Osteocyte (in vitro differentiated cells): Measurements from ENCODE around the gene KRTAP10-6. TPM values are rescaled to one million over a fixed set of nuclear protein-coding genes. Genes with fewer than 3 reads are reported as not detected.

Source experiments
- DNase-seq: peaks from one replicate; pipeline ENCODE4 v3.0.0; 2021; ENCODE audit warnings: mixed read lengths; ENCODE audit not compliant: unreplicated experiment; ENCODE audit errors: extremely low spot score
- H3K27ac Mint-ChIP-seq: one replicate; pipeline ENCODE4 v1.8.0; 2021; ENCODE audit warnings: mild to moderate bottlenecking, mixed read lengths; ENCODE audit not compliant: unreplicated experiment
- H3K27me3 Mint-ChIP-seq: one replicate; pipeline ENCODE4 v1.8.0; 2021; ENCODE audit warnings: mixed read lengths; ENCODE audit not compliant: unreplicated experiment
- H3K36me3 Mint-ChIP-seq: one replicate; pipeline ENCODE4 v1.8.0; 2021; ENCODE audit warnings: mixed read lengths; ENCODE audit not compliant: unreplicated experiment
- H3K4me1 Mint-ChIP-seq: one replicate; pipeline ENCODE4 v1.8.0; 2021; ENCODE audit warnings: mixed read lengths; ENCODE audit not compliant: unreplicated experiment
- H3K4me3 Mint-ChIP-seq: one replicate; pipeline ENCODE4 v1.8.0; 2021; ENCODE audit warnings: mild to moderate bottlenecking, moderate library complexity, mixed read lengths; ENCODE audit not compliant: unreplicated experiment
- H3K9me3 Mint-ChIP-seq: one replicate; pipeline ENCODE4 v1.8.0; 2021; ENCODE audit warnings: mixed read lengths; ENCODE audit not compliant: unreplicated experiment
- CTCF ChIP-seq: fragments of 200-600 bp; sonication (generic); IDR thresholded peaks from 2 replicates; pipeline ENCODE4 v1.5.0; 2021; ENCODE audit warnings: antibody characterized with exemption, mild to moderate bottlenecking, moderate library complexity
- total RNA-seq: library from RNA; stranded (reverse); gene quantifications from 2 replicates; pipeline ENCODE4 v1.2.1, GENCODE V29; 2021

Gene KRTAP10-6
- total RNA-seq, 1 donor from 2014 or later: not detected

- DNase-seq: peak; percentile 82
- Mint-ChIP-seq H3K9me3 (peaks cover 15% of the 10 kb centered on the region), H3K36me3 (no peaks in the 10 kb centered on the region), H3K27ac (no peak overlapping the region), H3K4me3 (no peak overlapping the region), H3K4me1 (no peaks in the 10 kb centered on the region), H3K27me3 (peaks cover 11% of the 10 kb centered on the region)
- no peak for TF ChIP-seq CTCF
Measured at GRCh38 chr21:44616591-44616926, 24.3 kb upstream of the KRTAP10-6 start.

GRCh38 chr21:44615911-44616590, 23.7 kb upstream of the KRTAP10-6 start:
- TF ChIP-seq CTCF: no peak
- no peak overlapping the region for H3K4me3 Mint-ChIP-seq
- no peaks in the 10 kb centered on the region for H3K4me1 Mint-ChIP-seq
- peaks cover 19% of the 10 kb centered on the region for H3K9me3 Mint-ChIP-seq
- H3K27me3 Mint-ChIP-seq: peaks cover 11% of the 10 kb centered on the region
- no peaks in the 10 kb centered on the region for H3K36me3 Mint-ChIP-seq
- H3K27ac Mint-ChIP-seq: no peak overlapping the region
- peak; percentile 83 for DNase-seq

- no peak for DNase-seq
- H3K9me3 Mint-ChIP-seq: peaks cover 18% of the 10 kb centered on the region
- no peaks in the 10 kb centered on the region for H3K4me1 Mint-ChIP-seq
- H3K4me3 Mint-ChIP-seq: no peak overlapping the region
- TF ChIP-seq CTCF: no peak
- no peaks in the 10 kb centered on the region for H3K36me3 Mint-ChIP-seq
- H3K27me3 Mint-ChIP-seq: peaks cover 11% of the 10 kb centered on the region
- H3K27ac Mint-ChIP-seq: no peak overlapping the region
Measured at GRCh38 chr21:44615466-44615865, 23.2 kb upstream of the KRTAP10-6 start.

- Mint-ChIP-seq H3K4me1 (no peaks in the 10 kb centered on the region), H3K4me3 (no peak overlapping the region), H3K9me3 (peaks cover 16% of the 10 kb centered on the region), H3K36me3 (no peaks in the 10 kb centered on the region), H3K27ac (no peak overlapping the region), H3K27me3 (peaks cover 10% of the 10 kb centered on the region)
- no peak for TF ChIP-seq CTCF
- peak; percentile 76 for DNase-seq
Measured at GRCh38 chr21:44614961-44615391, 22.7 kb upstream of the KRTAP10-6 start.

GRCh38 chr21:44614161-44614631, 21.9 kb upstream of the KRTAP10-6 start:
- H3K9me3 Mint-ChIP-seq: peaks cover 16% of the 10 kb centered on the region
- H3K4me3 Mint-ChIP-seq: no peak overlapping the region
- peak; percentile 80 for DNase-seq
- H3K27ac Mint-ChIP-seq: no peak overlapping the region
- H3K4me1 Mint-ChIP-seq: no peaks in the 10 kb centered on the region
- H3K27me3 Mint-ChIP-seq: peaks cover 4% of the 10 kb centered on the region
- TF ChIP-seq CTCF: no peak
- H3K36me3 Mint-ChIP-seq: no peaks in the 10 kb centered on the region
